Measurements from ENCODE around the gene WDSUB1.

GRCh38 chr2:159199236-159199635 is 87.3 kb downstream of the WDSUB1 start:
- TF ChIP-seq JUND (IDR thresholded peaks at IDR 0.05), result no peak
- no peak for TF ChIP-seq CTCF (IDR thresholded peaks at IDR 0.05; ENCODE audit: low read depth, low read length, missing input control)
- TF ChIP-seq YY1 (IDR thresholded peaks at IDR 0.05), result no peak
- no peak for TF ChIP-seq RAD21 (IDR thresholded peaks at IDR 0.05)
- TF ChIP-seq, protein P1, sequence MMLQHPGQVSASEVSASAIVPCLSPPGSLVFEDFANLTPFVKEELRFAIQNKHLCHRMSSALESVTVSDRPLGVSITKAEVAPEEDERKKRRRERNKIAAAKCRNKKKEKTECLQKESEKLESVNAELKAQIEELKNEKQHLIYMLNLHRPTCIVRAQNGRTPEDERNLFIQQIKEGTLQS (IDR thresholded peaks at IDR 0.05), result no peak
- no peak for TF ChIP-seq TAF1 (conservative IDR thresholded peaks at IDR 0.05)
- no peak for TF ChIP-seq NR2F2 (IDR thresholded peaks at IDR 0.05)
- TF ChIP-seq EGR1 (IDR thresholded peaks at IDR 0.05; ENCODE audit: low read depth in 2 of 2), result no peak
- no peak for TF ChIP-seq SP1 (IDR thresholded peaks at IDR 0.05)
- TF ChIP-seq REST (IDR thresholded peaks at IDR 0.05), result no peak
- no peak for TF ChIP-seq RXRA (IDR thresholded peaks at IDR 0.05)
- TF ChIP-seq FOXA1 (IDR thresholded peaks at IDR 0.05), result no peak
- no peak for TF ChIP-seq ZBTB33 (IDR thresholded peaks at IDR 0.05)
